SK-N-SH (cell line): ENCODE data around the gene KMT2A. TPM values are rescaled to one million over a fixed set of nuclear protein-coding genes. Genes with fewer than 3 reads are reported as not detected.

Experiments used
- CTCF ChIA-PET: fragments of 300-600, 350-600 bp; formaldehyde crosslinking; extraction: SDS; loops from one replicate; lab custom pipeline; 2021; lab: Yijun Ruan, JAX
- POLR2A ChIA-PET: fragments of 350-600 bp; sonication (Branson Sonifier 250); formaldehyde crosslinking; extraction: SDS; loops from one replicate; lab custom pipeline; 2020; ENCODE audit warnings: antibody characterized with exemption, inconsistent platforms; lab: Yijun Ruan, JAX
- DNase-seq: peaks from one replicate; pipeline ENCODE4 v3.0.0; 2012
- H2AFZ ChIP-seq: fragments of 200-600 bp; sonication (generic); 2 replicates; pipeline ENCODE4 v1.8.1; 2016; ENCODE audit warnings: antibody characterized with exemption, mild to moderate bottlenecking, low read depth
- H3F3A ChIP-seq: fragments of 200-600 bp; sonication (generic); replicated peaks from 2 replicates; pipeline ENCODE3; 2016; ENCODE audit warnings: antibody characterized with exemption, mild to moderate bottlenecking; ENCODE audit not compliant: insufficient read depth
- H3K27ac ChIP-seq, 2 experiments: fragments of 200-500 bp in 1 of 2; fragments of 200-600 bp in 1 of 2; sonication (Bioruptor generic) in 1 of 2; sonication (generic), shearing (Covaris generic) in 1 of 2; 2 replicates each; pipeline versions ENCODE4 v1.5.1 to v1.6.1; 2014 to 2016; ENCODE audit warnings: low read depth in 2 of 2, inconsistent platforms in 1 of 2, low read length in 1 of 2, mild to moderate bottlenecking in 1 of 2, mixed read lengths in 1 of 2
- H3K27me3 ChIP-seq: fragments of 200-600 bp; sonication (generic), shearing (Covaris generic); 2 replicates; pipeline ENCODE4 v1.6.1; 2016; ENCODE audit warnings: mixed run types; ENCODE audit not compliant: insufficient read depth
- H3K36me3 ChIP-seq, 2 experiments: fragments of 200-500 bp in 1 of 2; fragments of 200-600 bp in 1 of 2; sonication (Bioruptor generic) in 1 of 2; sonication (generic) in 1 of 2; replicated peaks in 1 of 2; 2 replicates each; pipeline versions ENCODE3 to v1.5.1; 2014 to 2016; ENCODE audit warnings: low read length in 1 of 2, mild to moderate bottlenecking in 1 of 2; ENCODE audit not compliant: insufficient read depth in 2 of 2, control insufficient read depth in 1 of 2
- H3K4me1 ChIP-seq, 2 experiments: fragments of 200-500 bp in 1 of 2; fragments of 200-600 bp in 1 of 2; sonication (Bioruptor generic) in 1 of 2; sonication (generic), shearing (Covaris generic) in 1 of 2; 2 replicates each; pipeline versions ENCODE4 v1.5.1 to v1.6.1; 2014 to 2016; ENCODE audit warnings: low read depth in 1 of 2, low read length in 1 of 2, mixed run types in 1 of 2; ENCODE audit not compliant: insufficient read depth in 2 of 2, control insufficient read depth in 1 of 2
- H3K4me2 ChIP-seq: fragments of 200-600 bp; sonication (generic), shearing (Covaris generic); 2 replicates; pipeline ENCODE4 v1.6.1; 2017; ENCODE audit warnings: mixed run types
- H3K4me3 ChIP-seq, 2 experiments: fragments of 200-500 bp in 1 of 2; fragments of 200-600 bp in 1 of 2; sonication (Bioruptor generic) in 1 of 2; sonication (generic), shearing (Covaris generic) in 1 of 2; 2 replicates each; pipeline versions ENCODE4 v1.5.1 to v1.8.1; 2014 to 2016; ENCODE audit warnings: low read depth in 2 of 2, inconsistent platforms in 1 of 2, low read length in 1 of 2, mild to moderate bottlenecking in 1 of 2, mixed read lengths in 1 of 2, moderate library complexity in 1 of 2
- H3K79me2 ChIP-seq: fragments of 200-600 bp; sonication (generic); 2 replicates; pipeline ENCODE4 v1.8.1; 2017; ENCODE audit warnings: mild to moderate bottlenecking; ENCODE audit not compliant: insufficient read depth
- H3K9ac ChIP-seq: fragments of 200-600 bp; sonication (generic); 2 replicates; pipeline ENCODE4 v1.6.1; 2017; ENCODE audit warnings: mixed run types
- H3K9me2 ChIP-seq: fragments of 200-600 bp; sonication (generic); 2 replicates; pipeline ENCODE4 v1.6.1; 2017; ENCODE audit warnings: mixed run types
- H3K9me3 ChIP-seq: fragments of 200-600 bp; sonication (generic); 2 replicates; pipeline ENCODE4 v1.6.1; 2017; ENCODE audit warnings: mixed run types, mild to moderate bottlenecking, moderate library complexity
- H4K20me1 ChIP-seq: fragments of 200-600 bp; sonication (generic); 2 replicates; pipeline ENCODE4 v1.6.1; 2017; ENCODE audit warnings: mild to moderate bottlenecking, mixed run types; ENCODE audit not compliant: insufficient read depth
- CTCF ChIP-seq: fragments of 200-600 bp; sonication (generic); IDR thresholded peaks from 2 replicates; pipeline ENCODE4 v1.6.1; 2017; ENCODE audit warnings: antibody characterized with exemption, mild to moderate bottlenecking, moderate library complexity
- ELF1 ChIP-seq: IDR thresholded peaks from 2 replicates; pipeline ENCODE4 v1.4.0; 2012
- EP300 ChIP-seq, 2 experiments: IDR thresholded peaks; 2 replicates each; pipeline versions ENCODE4 v1.4.0 to v1.6.1; 2012; ENCODE audit warnings: borderline replicate concordance in 1 of 2, low read depth in 1 of 2, low read length in 1 of 2
- FOSL2 ChIP-seq: IDR thresholded peaks from 2 replicates; pipeline ENCODE4 v1.4.0; 2012; ENCODE audit warnings: low read depth, mild to moderate bottlenecking, moderate library complexity, borderline replicate concordance
- GABPA ChIP-seq: IDR thresholded peaks from 2 replicates; pipeline ENCODE4 v1.4.0; 2012; ENCODE audit warnings: low read depth, mild to moderate bottlenecking
- GATA2 ChIP-seq: sonication (generic); formaldehyde crosslinking; IDR thresholded peaks from 2 replicates; pipeline ENCODE4 v1.5.0; 2020; ENCODE audit warnings: mild to moderate bottlenecking, missing genetic modification reagents
- MAX ChIP-seq: IDR thresholded peaks from 2 replicates; pipeline ENCODE4 v1.4.0; 2012; ENCODE audit warnings: low read depth
- MEF2A ChIP-seq: IDR thresholded peaks from 2 replicates; pipeline ENCODE4 v1.4.0; 2012; ENCODE audit warnings: low read depth, borderline replicate concordance
- NFIC ChIP-seq: IDR thresholded peaks from 2 replicates; pipeline ENCODE4 v1.4.0; 2012; ENCODE audit warnings: borderline replicate concordance
- NRF1 ChIP-seq: IDR thresholded peaks from 2 replicates; pipeline ENCODE4 v1.6.1; 2012; ENCODE audit warnings: low read depth, mild to moderate bottlenecking, low read length
- POLR2AphosphoS5 ChIP-seq: IDR thresholded peaks from 2 replicates; pipeline ENCODE4 v1.6.1; 2012; ENCODE audit warnings: low read depth, low read length
- RAD21 ChIP-seq: IDR thresholded peaks from 2 replicates; pipeline ENCODE4 v1.6.1; 2012; ENCODE audit warnings: mild to moderate bottlenecking, low read length
- RCOR1 ChIP-seq: fragments of 150-350 bp; IDR thresholded peaks from 2 replicates; pipeline ENCODE4 v1.6.1; 2017; ENCODE audit warnings: antibody characterized with exemption, low read length
- RFX5 ChIP-seq: IDR thresholded peaks from 2 replicates; pipeline ENCODE4 v1.6.1; 2012; ENCODE audit warnings: mild to moderate bottlenecking, improper control_type of control experiment, low read length
- TAF1 ChIP-seq: IDR thresholded peaks from 2 replicates; pipeline ENCODE4 v1.6.1; 2012; ENCODE audit warnings: low read depth, mild to moderate bottlenecking, low read length, moderate library complexity, borderline replicate concordance
- TCF12 ChIP-seq: IDR thresholded peaks from 2 replicates; pipeline ENCODE4 v1.4.0; 2012
- TEAD4 ChIP-seq: IDR thresholded peaks from 2 replicates; pipeline ENCODE4 v1.4.0; 2012; ENCODE audit warnings: mild to moderate bottlenecking, borderline replicate concordance; ENCODE audit not compliant: insufficient read depth
- USF1 ChIP-seq: IDR thresholded peaks from 2 replicates; pipeline ENCODE4 v1.4.0; 2012; ENCODE audit warnings: low read depth, borderline replicate concordance
- USF2 ChIP-seq: fragments of 150-350 bp; IDR thresholded peaks from 2 replicates; pipeline ENCODE4 v1.6.1; 2017; ENCODE audit warnings: antibody characterized with exemption, low read length, low read depth, borderline replicate concordance
- WGBS: methylation state at CpG from one replicate; pipeline ENCODE4 v1.1.6; 2017; ENCODE audit warnings: low lambda C conversion rate; 5-methylcytosine and 5-hydroxymethylcytosine counted together
- polyA plus RNA-seq, 3 experiments: library from polyadenylated mRNA; depleted of rRNA; stranded (reverse); fragments of >200 nt; gene quantifications; 2 replicates each; pipeline ENCODE4 v1.2.3, GENCODE V29; 2012

KMT2A gene
- polyA plus RNA-seq, 1 of the 3 experiments (the other 2 are of a cell fraction): 15.7 TPM

- Histone ChIP-seq H3K9me2 (no peaks in the 10 kb centered on the region), H3K27ac (no peak overlapping the region), H3K4me2 (no peak overlapping the region), H3K9ac (no peak overlapping the region), H3K79me2 (no peaks in the 10 kb centered on the region), H4K20me1 (no peaks in the 10 kb centered on the region), H3K36me3 (peaks cover 0 to 11% of the 10 kb centered on the region in 2 experiments), H3K9me3 (no peaks in the 10 kb centered on the region), H2AFZ (no peak overlapping the region), H3F3A (peaks cover 19% of the 10 kb centered on the region), H3K4me3 (no peak overlapping the region), H3K4me1 (peaks cover 0 to 8% of the 10 kb centered on the region in 2 experiments; a peak in 1 of 4 replicates), H3K27me3 (no peaks in the 10 kb centered on the region)
- TF ChIP-seq EP300 (IDR thresholded peaks at IDR 0.05; ENCODE audit: borderline replicate concordance in 1 of 2, low read depth in 1 of 2, low read length in 1 of 2) (no peak), FOSL2 (no peak), MAX (no peak), ELF1 (no peak), NFIC (no peak), CTCF (no peak), NRF1 (no peak), GABPA (no peak), RFX5 (no peak), USF2 (no peak), TCF12 (no peak), TEAD4 (no peak), RAD21 (no peak)
- no peak for DNase-seq
- ChIA-PET POLR2A (no interaction called here), CTCF (no interaction called here)
- 82% methylated on average over 7 of the region's 9 CpGs for WGBS
Measured at GRCh38 chr11:118535261-118535660, 99.0 kb downstream of the KMT2A start.

- H3K4me3 ChIP-seq: no peak overlapping the region
- H3F3A ChIP-seq: peaks cover 19% of the 10 kb centered on the region
- H3K4me1 ChIP-seq: peaks cover 0 to 6% of the 10 kb centered on the region in 2 experiments; a peak in 1 of 4 replicates
- no peak overlapping the region for H3K9ac ChIP-seq
- no peak overlapping the region for H3K4me2 ChIP-seq
- DNase-seq: no peak
- no peaks in the 10 kb centered on the region for H3K79me2 ChIP-seq
- H3K27ac ChIP-seq: no peak overlapping the region
- H2AFZ ChIP-seq: no peak overlapping the region
- peaks cover 0 to 11% of the 10 kb centered on the region in 2 experiments for H3K36me3 ChIP-seq
- POLR2A ChIA-PET: no interaction called here
- WGBS: 93% methylated on average over 5 of the region's 5 CpGs
- no peaks in the 10 kb centered on the region for H3K9me2 ChIP-seq
- H4K20me1 ChIP-seq: no peaks in the 10 kb centered on the region
- CTCF ChIA-PET: interaction anchor here (0.7 kb wide), 1 partner anchor 153 kb away, joined by 3 read pairs; no protein-coding TSS in a partner anchor
- H3K27me3 ChIP-seq: no peaks in the 10 kb centered on the region
- no peaks in the 10 kb centered on the region for H3K9me3 ChIP-seq
- no peak for TF ChIP-seq RAD21
- no peak for TF ChIP-seq TAF1
- no peak for TF ChIP-seq CTCF
- no peak for TF ChIP-seq USF2
- no peak for TF ChIP-seq USF1
- TF ChIP-seq GABPA: no peak
- no peak for TF ChIP-seq TCF12
- TF ChIP-seq RFX5: no peak
- no peak for TF ChIP-seq MEF2A
- no peak for TF ChIP-seq POLR2AphosphoS5
- TF ChIP-seq GATA2: no peak
- TF ChIP-seq RCOR1: no peak
Measured at GRCh38 chr11:118536726-118537125, 100.4 kb downstream of the KMT2A start.
